GM21515 (cell line): ENCODE data around the gene BCKDHA.

Experiments
- ATAC-seq: cut with Tn5 transposase; IDR thresholded peaks from one replicate; pipeline ENCODE4 v1.9.1; 2021; ENCODE audit not compliant: unreplicated experiment

The BCKDHA gene

DNA sequence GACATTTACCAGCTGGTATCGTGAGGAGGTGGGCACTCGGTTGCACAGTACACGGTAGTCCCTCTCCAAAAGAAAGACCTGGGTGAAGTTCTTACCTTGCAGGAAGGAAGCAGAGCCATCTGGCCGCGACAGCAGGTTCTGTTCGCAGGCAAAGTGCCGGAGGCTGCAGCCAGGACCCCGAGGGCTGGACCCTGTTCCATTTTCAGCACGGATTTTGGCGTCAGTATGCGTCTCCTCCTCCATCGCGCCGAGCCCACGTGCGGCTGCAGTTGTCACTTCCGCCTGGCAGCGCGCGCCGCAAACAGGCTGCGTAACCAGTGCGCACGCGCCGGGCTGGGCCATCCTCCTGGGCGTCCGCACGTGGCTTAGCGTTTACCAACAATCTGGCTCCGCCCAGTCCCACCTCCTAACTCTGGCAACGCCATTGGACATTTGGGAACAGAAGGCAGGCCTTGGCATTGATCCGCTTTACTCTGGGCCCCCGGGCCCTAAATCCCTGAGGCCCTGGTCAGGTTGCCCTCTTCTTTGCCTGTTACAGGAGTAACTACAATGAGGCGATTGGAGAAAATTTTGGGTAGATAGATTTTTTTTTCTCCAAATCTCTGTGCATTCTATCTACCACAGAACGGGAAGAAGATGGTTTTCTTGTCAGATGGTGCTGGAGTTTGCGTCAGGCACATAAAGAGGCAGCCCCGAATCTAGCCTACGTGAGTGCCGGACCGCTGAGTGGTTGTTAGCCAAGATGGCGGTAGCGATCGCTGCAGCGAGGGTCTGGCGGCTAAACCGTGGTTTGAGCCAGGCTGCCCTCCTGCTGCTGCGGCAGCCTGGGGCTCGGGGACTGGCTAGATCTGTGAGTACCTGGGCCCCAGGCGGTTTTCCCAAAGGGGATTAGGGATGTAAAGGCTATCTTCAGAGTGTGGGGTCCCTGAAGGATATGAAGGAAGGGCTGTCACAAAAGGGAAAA lies at the start of gene BCKDHA, which contains the start of gene EXOSC5:
Gene BCKDHA, plus strand, starts transcription at position 733 of the 964 bp plus-strand sequence. Its CDS starts 10 bp downstream, at position 743.
Gene EXOSC5, minus strand, starts transcription at position 274 of the 964 bp plus-strand sequence. Its CDS starts 31 bp downstream, at position 243.
- ATAC-seq: peak; percentile 87

DNA sequence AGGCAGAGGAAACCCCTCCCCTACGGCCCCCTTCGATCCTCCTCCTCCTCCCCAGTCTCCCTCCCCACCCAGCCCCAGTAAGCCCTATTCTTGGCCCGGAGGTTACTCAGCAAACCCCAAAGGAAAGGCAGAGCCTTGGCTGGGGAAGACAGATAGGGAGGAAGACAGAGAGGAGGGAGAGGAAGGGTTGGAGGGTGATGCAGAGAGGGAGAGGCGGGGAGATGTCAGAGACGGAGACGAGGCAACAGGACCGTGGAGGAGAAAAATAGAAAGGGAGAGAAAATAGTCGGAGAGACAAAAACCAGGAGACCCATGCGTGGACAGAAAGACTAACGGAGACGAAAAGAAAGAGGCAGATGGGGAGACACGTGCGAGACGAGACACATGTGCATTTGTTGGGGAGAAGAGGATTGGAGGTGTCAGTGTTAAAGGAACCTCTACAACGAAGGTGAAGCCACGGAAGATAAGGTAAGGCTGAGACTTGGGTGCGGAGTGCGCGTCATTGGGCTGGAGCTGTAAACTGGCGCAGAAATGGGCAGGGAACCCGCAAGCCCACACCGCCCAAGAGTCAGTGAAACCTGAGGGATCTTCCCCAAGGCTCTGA lies 46.8 kb upstream of the BCKDHA start:
- ATAC-seq: no peak

DNA sequence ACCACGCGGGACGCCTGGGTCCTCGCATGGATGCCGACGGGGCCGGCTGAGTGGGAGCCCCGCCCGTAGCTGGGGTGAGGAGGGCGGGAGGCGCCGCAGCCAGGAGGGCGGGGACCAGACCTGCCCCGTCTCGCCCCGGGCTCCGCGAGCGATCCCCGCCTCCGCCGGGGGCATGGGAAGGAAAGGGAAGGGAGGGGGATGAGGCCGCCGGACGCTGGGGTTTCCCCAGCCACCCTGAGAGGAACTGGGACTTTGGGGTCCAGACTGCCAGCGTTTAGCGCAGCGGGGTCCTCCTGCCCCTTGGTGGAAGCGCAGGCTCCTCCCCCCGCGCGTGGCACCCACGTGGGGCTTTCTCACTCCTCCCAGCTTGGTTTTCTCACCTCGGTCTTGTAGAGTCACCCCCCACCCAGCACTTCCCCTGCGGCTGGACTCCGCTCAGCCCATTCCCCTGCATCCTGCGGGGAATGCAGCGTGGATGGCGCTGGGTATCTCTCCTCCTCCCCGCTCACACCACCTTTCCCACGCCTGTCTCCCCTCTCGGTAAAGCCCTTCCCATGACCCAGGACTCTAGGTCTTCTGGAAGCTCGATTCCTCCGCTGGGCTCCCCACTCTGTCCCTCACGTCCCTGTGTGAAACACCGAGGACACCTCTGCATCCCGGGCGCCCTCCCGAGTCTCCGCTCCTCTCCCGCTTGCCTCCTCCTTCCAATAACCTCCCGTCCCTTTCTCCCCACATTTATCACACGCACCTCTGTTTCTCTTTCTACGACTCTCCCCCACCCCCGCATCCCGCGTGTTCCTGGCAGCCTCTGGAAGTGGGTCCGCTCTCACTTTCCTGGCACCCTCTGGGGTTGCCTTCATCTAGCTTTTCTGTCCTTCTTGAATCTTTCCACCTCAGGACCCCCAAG lies 46.0 kb upstream of the BCKDHA start:
- peak; percentile 34 for ATAC-seq

DNA sequence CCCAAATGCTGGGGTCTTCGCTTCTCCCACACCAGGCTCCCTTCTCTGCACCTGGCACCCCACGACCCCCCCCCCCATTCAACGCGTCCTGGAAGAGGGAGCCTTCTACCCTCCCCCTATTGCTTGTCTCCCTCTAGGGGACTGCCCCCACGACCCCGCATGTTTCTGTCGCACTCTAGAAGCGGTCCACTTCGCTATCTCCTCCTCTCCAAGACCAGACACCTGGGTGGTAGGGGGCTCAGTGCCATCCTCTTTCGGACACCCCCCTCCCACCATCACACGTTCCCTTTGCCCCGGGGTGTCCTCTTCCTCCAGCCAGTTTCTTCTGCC lies 45.4 kb upstream of the BCKDHA start:
- ATAC-seq: no peak

DNA sequence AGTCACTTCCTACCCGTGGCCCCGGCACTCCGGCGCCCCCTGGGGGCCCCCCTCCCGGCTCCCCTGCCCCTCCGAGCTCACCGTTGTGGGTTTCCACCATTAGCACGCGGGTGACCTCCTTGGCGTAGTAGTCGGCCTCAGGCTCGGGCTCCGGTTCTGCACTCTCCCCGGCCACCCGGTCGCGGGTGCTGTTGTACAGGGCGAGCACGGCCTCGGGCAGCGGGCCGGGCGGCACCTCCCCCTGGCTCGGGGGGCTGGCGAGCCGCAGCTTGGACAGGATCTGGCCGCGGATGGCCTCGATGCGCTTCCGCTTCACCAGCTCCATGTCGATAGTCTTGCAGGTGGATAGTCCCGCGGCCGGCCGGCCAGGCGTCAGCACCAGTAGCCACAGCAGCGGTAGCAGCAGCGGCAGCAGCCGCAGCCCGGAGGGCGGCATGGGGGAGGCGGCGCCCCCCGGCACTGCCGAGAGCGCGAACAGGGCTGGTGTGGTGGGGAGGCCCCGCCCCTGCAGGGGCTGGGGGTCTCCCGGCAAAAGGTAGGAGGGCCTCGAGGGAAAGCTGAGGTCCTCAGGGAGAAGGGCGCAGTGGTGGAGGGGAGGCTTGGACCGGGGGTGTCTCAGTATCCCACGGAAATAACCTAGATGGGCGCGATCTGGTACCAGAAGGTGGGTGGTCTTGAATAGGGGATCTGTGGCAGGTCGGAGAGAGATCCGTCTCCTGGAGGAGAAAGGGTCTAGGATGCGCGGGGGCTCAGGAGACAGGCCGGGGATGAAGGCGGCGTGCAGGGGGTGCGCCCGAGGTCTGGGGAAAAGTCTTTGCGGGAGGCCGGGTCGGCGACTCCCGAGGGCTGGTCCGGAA lies 44.8 kb upstream of the BCKDHA start:
- ATAC-seq: no peak

DNA sequence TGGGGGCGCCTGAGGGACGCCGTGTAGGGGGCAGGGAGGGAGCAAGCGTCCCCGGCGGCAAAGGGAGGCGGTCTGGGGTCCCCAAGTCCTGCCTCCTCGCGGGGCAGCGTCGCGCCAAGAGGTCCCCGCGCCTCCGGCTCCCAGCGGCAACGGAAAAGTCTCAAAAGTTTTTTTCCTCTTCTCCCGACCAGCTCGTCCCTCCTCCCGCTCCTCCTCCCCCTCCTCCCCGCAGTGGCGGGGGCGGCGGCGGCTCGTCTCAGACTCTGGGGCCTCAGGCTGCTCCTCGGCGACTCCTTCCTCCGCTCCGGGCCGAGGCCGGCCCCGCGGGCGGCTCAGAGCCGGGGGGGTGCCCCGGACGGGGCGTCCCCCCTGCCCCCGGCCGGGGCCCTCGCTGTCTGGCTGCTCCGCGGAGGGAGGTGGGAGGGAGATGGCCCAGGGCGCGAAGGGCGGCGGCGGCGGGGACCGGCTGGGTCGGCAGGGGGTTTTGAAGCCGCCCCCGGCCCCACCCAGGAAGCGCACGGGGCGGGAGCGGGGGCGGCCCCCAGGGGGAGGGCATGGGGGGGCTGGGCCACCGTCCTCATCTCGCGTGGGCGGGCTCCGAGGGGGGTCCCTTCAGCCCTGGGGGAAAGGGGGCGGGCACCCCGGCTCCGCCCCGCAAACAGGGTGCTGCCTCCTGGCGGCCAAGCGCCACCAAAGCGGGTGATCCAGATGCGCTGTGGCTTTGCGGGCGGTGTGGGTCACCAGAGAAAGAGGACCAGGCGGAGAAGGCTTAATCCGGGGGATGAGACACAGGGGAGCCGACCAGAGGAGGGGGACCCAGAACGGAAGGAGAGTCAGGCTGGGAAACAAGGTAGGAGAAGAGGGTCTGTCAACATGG lies 43.9 kb upstream of the BCKDHA start, which contains the start of gene TGFB1:
Gene TGFB1, minus strand, starts transcription at position 457 of the 877 bp plus-strand sequence. CDS start 878 bp downstream, outside the sequence.
- ATAC-seq: peak; percentile 42

DNA sequence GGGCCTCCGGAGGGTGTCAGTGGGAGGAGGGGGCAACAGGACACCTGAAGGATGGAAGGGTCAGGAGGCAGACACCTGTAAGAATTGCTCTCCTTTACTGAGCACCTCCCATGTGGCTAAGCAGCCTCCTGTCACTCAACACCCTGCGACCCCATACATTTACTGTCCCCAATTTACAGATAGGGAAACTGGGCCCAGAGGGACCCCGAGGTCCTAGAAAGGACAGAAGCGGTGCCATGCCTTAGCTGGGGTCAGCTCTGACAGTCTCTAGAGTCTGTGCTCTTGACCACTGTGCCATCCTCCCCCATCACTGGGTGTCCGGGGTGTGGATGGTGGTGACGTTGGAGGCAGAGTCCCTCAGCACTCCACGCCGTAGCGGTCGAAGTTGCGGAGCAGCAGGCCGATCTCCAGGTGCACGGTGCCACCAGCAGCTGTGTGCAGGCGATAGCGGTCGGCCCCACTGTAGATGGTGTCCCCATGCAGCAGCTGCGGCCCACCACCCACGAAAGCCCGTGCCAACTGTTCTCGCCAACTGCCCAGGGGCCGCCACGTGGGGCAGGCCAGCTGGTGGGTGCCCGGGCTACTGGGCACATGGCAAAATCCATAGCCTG lies 43.2 kb upstream of the BCKDHA start:
- ATAC-seq: peak; percentile 1

DNA sequence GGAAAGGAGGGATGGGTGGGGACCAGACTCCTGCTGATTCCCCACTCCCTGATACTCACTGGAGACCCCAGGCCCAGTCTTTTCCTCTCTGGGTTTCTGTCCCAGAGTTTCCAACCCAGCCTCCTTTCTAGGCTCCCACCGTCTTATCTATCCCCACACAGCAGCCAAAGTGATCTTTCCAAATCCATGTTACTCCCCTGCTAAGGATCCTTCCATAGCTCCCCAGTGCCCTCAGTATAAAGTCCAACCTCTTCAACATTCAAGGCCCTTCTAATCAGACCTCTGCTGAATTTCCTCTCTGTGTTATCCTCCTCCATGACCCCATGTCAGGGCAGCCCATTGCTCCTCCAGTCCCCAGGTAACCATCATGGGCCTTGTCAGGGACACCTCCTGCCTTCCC lies 42.6 kb upstream of the BCKDHA start:
- no peak for ATAC-seq

DNA sequence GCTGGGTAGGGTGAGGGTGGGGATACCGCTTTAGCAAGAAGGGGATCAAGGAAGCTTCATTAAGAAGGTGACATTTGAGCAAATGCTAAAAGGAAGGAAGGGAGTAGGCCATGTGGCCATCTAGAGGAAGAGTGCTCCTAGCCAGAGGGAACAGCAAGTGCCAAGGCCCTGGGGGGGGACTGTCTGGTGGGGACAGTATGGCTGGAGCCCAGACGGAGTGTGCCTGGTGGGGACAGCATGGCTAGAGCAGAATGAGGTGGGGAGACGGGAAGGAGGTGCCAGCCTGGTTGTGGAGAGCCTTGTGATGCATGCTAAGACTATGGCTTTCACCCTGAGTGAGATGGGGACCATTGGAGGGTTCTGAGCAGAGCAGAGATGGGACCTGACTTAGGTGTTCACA lies 41.8 kb upstream of the BCKDHA start:
- ATAC-seq: no peak

DNA sequence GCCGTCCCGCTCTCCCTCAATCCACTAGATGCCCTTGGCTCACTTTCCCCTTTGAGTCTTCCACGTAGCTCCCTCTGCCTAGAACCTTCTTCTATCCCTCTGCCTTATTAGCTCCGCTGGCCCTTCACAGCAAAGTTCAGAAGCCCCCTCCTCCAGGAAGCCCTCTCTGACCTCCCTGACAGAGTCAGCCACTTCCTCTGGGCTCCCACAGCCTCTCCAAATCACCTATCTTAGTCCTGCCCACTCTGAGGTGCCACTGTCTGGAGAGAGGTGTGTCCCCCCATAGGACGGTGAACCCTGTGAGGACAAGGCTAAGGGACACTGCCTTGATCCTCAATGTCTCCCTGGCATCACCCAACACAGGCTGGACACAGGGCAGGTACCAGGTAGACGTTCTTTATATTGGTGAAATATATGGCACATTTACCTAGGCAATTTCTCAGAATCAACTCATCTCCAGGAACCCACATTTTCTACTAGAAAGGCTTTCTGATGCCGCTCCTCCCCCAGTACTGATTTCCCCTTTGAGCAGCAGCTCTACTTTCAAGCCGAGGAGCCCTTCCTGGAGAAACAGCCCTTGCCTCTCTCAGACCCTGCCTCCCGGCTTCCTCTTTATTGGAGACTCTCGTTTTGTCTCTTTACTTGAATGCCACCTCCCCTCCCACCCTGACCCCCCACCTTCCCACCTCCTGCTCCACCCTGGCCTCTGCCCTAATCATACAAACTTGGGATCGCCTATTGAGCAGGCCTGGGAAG lies 40.5 kb upstream of the BCKDHA start:
- no peak for ATAC-seq

DNA sequence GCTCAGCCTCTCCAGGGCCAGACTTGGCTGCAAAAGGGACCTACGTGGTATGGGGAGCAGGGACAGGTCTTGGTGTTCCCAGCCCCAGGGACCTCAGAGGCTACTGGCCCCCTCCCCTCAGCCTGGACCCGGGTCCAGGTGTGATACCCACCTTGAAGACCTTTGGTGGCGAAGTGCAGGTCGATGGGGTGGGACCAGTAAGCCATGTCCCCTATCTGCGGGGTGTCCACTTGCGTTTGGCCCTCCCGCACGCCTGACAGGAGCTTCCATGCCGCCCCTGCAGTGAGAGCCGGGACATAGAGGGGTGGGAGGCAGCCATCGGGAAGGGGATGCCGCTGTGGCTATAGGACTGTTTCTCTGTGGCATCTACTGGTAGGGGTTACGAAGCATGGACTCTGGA lies 39.9 kb upstream of the BCKDHA start:
- no peak for ATAC-seq

DNA sequence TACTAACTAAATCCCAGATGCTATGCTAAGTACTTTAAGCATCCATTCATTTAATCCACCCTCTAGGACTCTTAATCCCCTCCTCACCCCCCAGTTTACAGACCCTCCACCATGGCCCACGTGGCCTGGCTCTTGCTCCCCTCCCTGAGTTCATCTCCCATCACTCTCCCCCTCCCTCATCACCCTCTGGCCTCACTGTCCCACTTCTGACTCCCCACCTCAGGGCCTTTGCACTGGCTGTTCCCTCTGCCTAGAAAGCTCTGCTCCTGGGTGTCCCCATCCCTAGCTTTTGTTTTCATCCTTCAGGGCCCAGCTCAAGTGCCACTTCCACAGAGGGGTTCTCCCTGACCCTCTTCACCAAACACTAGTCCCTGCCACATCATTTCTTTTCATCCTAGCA lies 37.9 kb upstream of the BCKDHA start:
- no peak for ATAC-seq

DNA sequence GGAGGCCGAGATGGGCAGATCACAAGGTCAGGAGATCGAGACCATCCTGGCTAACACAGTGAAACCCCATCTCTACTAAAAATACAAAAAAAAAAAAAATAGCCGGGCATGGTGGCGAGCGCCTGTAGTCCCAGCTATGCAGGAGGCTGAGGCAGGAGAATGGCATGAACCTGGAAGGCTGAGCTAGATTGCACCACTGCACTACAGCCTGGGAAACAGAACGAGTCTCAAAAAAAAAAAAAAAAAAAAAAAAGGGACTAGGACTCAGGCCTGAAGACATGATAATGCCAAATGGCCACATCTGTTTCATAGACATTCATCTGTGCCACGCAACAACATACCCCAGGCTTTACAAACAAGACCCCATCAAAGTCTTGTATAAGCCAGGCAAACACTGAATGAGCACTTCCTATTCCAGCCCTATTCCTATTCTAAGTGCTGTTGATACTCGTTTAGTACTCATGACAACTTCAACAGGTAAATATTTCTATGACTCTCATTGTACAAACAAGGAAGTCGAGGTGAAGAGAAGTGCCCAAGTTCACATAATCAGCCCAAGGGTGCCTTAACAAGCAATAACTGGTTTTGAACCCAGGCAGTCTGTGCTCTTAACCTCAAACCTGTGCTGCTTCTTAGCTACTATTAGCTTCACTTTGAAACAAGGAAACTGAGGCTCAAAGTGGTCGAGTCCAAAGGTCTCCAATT lies 35.3 kb upstream of the BCKDHA start:
- ATAC-seq: no peak

DNA sequence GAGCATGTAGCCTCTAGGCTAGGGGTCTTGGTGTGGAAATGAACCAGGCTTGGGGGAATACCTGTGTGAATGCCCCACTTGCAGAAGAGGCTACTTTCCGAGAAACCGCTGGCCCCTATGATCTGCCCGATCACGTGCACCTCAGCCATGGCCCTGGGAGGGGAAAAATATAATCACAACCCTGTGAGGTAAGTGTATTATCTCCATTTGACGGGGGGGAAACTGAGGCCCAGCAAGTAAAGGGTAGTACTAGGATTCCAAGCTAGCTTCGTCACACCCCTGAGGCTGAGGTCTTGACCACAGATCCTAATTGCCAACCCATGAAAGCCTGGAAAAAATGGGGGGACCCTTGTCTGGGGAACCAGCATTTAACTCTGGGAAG lies 34.3 kb upstream of the BCKDHA start:
- ATAC-seq: no peak

DNA sequence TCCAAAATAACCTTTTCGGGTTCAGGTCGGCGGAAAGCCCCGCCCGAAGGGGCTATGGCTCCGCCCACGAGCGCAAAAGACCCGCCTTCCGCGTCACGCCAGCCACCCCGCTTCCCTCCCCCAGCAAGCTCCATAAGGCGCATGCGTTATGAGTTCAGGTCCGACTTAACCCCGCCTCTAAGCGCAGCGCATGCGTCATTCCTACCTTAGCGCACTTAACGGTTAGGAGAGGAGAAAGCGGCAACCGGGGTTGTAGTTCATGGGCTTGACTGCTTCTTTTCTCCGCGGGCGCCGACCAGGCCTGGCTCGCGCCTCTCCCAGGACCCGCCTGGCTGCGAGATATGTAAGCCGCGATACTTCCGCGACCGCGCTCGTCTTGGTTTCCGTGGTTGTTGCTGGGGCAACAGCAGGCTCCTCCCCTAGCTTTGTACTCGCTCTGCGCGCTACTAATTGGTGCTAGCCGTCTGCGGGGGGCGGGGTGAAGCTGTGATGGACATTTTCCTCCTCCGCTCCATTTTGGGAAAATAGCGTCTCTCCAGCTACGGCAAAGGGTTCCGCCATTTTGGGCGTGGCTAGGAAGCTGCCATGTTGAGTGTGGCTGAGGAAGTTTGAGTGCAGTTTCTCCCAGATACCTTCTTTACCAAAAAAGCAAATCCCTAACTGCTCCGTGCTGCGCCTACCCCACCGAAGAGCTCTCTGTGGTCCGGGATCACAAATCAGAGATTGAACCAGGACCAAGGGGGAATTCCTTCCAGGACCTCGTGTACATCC lies 33.7 kb upstream of the BCKDHA start, which contains the start of gene B9D2:
Gene B9D2, minus strand, starts transcription at position 397 of the 771 bp plus-strand sequence. CDS start 630 bp downstream, outside the sequence.
- peak; percentile 77 for ATAC-seq

DNA sequence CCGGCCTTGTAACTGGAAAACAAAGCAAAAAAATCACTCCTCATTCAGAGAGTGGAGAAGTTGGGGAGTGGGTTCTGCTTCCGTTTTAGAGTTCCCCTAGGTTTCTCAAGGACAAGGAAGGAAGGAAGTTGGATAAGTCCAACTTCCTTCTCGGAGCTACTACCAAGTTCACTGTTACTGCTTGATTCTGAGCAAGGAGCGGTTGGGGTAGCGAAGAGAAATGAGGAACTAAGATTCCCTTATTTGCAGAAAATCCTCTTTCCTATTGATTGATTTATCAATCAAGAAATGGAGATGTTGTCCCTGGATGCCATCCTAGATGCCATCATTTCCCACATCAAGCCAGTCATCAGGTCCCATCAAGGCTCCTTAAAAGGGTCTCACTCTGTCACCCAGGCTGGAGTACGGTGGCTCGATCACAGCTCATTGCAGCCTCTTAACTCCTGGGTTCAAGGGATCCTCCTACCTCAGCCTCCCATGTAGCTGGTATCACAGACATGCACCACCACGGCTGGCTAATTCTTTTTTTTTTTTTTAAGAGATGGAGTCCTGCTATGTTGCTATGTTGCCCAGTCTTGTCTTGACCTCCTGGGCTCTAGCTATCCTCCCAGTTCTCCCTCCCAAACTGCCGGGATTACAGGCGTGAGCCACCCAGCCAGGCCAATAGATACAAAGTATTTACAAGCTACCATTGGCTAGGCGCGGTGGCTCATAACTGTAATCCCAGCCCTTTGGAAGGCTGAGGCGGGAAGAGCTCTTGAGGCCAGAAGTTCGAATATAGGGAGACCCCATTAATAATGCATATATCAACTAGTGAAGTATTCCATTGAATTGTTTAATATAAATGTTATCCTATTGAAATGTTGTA lies 32.9 kb upstream of the BCKDHA start:
- no peak for ATAC-seq
